GM18502 (cell line): ENCODE measurements around the gene PDSS2.
"Not testable (repeated sequence)": the region's sequence is repeated elsewhere in the genome, so short reads cannot be mapped to it uniquely, and the experiment has no call there.

ENCODE experiments used
- ATAC-seq: cut with Tn5 transposase; IDR thresholded peaks from one replicate; pipeline ENCODE4 v1.9.1; 2021; ENCODE audit warnings: mild to moderate bottlenecking; ENCODE audit not compliant: unreplicated experiment, poor library complexity

The PDSS2 gene

GRCh38 chr6:107369493-107369892 is 89.9 kb downstream of the PDSS2 start:
- ATAC-seq = no peak

DNA sequence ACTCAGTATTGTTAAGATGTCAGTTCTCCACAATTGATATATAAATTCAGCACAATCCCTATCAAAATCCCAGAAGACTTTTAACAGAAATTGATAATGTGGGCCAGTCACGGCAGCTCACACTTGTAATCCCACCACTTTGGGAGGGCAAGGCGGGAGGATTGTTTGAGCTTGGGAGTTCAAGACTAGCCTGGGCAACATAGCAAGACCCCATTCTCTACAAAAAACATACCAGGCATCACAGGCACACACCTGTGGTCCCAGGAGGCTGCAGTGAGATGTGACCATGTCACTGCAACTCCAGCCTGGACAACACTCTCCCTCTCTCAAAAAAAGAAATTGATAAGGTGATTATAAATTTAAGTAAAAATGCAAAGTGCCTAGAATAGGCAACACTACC is 90.9 kb downstream of the PDSS2 start:
- no peak for ATAC-seq

- ATAC-seq = not testable (repeated sequence)
These were observed 95.2 kb downstream of the PDSS2 start for GRCh38 chr6:107364173-107364572.

DNA sequence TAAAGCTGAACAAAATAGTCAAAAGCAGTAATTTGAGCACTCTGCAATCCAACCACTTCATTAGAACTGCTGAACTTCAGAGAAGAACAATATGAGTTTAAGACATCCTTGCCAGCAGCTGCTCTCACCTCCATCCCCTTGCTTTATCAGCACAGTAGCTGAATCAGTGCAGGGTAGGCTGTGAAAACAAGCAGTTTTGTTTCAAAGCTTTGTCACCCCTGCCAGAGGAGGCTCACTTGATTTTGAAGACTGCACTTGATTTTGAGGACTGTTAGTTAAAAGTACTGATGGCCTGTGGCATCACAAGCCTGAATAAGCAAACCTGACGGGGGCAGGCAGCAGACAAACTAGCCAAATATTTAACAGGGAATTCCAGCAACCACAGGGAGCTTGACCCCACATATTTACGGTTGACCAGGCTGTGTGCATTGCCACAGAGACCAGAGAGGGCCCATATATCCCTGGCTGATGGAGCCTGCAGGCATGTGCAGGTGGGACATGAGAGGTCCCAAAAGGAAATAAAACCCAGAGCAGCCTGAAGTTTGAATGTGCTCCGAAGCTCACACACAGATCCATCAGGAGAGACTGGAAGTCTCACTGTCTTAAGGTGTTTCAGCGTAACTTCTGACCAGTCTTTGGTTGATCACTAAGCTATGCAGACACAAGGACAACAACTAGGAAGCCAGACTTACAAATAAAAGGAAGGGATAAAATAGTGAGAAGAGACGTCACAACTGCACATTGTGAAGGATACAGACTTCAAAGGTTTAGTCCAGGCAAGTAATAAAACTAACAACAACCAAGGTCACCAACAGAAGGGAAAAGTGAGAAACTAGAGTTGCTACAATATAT is 97.4 kb downstream of the PDSS2 start:
- no peak for ATAC-seq

GRCh38 chr6:107360476-107360875 is 98.9 kb downstream of the PDSS2 start:
- no peak for ATAC-seq

GRCh38 chr6:107357842-107358241 is 101.5 kb downstream of the PDSS2 start:
- ATAC-seq = no peak

DNA sequence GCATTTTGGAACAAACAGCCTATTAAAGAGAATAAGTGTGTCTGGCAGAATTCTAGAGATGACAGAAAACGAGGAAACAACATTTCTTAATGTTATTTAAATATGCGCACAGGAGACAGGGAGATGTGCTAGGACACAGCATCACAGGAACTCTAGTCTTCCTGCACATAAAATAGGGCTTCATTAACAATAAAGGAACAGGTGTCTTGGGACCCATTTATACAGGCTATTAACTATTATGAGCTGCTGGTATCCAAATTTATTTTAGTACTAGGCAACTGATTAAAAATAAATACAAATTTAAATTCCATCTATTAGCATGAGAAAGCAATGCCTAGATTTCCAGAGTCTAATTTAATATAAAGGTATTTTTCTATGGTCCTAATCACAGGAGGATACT is 102.3 kb downstream of the PDSS2 start:
- no peak for ATAC-seq

DNA sequence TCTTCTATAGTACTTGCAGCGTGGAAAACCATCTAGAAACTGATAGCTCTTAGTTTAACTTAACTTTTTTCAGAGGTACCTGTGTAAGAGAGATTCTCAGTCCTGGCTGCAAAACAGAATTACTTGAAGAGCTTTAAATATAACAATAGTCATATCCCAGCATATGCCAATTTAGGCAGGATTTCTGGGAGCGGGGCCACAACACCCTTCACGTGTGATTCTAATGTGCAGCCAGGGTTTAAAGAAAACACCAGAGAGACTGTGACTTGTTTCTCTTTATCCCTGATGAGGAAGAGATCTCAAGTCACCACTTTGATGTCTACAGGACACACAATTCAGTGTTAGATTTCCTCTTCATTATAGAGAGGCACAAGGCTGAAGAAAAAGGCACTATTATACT is 103.7 kb downstream of the PDSS2 start:
- no peak for ATAC-seq

DNA sequence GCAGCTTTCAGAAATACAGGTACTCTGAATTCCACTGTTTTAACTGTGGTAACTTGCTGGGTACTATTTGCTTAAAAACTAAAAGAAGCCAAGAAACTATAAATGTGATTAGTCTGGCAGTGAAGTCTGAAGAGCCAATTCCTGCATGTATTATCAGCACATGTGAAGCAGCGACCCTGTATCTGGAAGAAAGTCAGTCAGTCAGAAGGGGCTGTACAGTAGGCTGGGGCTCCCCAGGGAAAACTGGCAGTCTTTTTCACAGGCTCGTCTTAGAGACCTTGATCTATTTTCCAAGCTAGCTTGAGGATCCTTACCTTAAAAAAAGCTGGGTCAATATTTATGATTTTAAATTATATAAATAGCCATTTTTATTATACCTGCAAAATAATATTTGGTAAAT is 104.9 kb downstream of the PDSS2 start:
- ATAC-seq = no peak

- ATAC-seq = no peak
These were observed 105.5 kb downstream of the PDSS2 start for GRCh38 chr6:107353773-107354382.

GRCh38 chr6:107348224-107348623 is 111.1 kb downstream of the PDSS2 start:
- ATAC-seq = no peak

DNA sequence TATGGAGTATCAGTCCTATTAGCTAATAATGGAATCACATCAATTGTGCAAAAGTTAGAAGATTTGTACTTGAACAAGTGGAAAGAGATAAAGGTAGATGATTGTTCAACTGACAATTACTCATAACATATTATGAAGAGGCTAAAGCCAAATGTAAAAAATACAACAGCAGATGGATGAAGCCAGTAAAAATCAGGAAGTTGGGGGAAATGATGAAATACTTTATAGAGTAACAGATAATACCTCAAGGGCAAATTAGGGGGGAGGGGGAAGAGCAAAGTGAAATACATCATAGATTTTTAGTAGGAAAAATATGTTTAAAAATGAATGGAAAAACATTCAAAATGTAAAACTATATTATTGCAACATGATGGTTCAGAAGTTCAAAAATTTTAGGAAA is 114.0 kb downstream of the PDSS2 start:
- ATAC-seq = no peak

- ATAC-seq = no peak
These were observed 114.4 kb downstream of the PDSS2 start for GRCh38 chr6:107344981-107345380.

GRCh38 chr6:107344383-107344782 is 115.0 kb downstream of the PDSS2 start:
- no peak for ATAC-seq

- ATAC-seq = no peak
These were observed 117.2 kb downstream of the PDSS2 start for GRCh38 chr6:107342144-107342543.

- ATAC-seq = no peak
These were observed 118.5 kb downstream of the PDSS2 start for GRCh38 chr6:107340881-107341280.

GRCh38 chr6:107337191-107337741 is 122.1 kb downstream of the PDSS2 start:
- no peak for ATAC-seq

GRCh38 chr6:107334026-107334425 is 125.3 kb downstream of the PDSS2 start:
- ATAC-seq = no peak

DNA sequence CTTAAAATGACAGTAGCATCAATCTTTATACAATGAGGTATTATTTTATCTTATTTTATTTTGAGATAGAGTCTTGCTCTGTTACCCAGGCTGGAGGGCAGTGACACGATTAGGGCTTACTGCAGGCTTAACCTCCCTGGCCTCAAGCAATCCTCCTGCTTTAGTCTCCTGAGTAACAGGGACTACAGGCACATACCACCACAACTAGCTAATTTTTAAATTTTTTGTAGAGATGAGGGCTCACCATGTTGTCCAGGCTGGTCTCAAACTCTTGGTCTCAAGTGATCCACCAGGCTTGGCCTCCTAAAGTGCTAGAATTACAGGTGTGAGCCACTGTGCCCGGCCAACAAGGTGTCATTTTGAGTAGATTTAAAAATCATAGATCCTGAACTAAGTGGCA is 125.9 kb downstream of the PDSS2 start:
- ATAC-seq = no peak

DNA sequence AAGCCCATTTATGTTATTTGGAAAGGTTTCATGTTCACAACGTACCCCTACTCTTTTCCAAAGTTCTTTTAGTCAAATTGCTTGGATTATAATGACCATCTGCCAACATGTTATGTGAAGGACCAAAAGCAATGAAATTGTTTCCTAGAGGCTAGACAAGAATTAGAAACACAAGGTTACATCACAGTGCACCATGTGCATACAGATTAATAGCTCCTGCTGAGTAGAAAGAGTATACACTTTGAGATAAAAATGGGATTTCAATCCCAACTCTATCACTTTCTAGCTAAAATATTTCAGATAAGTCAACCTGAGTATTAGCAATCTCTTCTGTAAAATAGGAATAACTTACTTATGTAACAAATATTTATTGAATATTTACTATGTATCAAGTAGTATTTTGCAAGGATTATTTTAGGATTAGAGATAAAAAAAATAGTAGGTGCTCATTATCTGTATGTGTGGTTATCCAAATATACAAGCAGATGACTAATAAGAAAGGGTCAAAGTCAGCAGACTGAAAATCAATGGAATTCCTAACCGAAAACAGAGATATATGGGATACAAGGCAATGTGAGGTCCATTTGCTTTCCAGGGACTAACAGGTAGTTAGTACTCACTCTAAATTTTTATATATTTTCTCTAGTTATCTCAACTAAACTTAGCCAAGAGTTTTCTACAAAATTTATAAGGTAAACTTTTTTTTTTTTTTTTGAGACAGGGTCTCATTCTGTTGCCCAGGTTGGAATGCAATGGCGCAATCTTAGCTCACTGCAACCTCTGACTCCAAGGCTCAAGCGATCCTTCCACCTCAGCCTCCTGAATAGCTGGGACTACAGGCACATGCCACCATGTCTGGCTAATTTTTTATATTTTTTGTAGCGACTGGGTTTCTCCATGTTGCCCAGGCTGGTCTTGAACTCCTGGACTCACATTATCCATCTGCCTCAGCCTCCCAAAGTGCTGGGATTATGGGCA is 127.7 kb downstream of the PDSS2 start:
- no peak for ATAC-seq
